ENCODE data around the gene DUSP9. TPM values are rescaled to one million over a fixed set of nuclear protein-coding genes. Genes with fewer than 3 reads are reported as not detected.

Gene DUSP9
- polyA plus RNA-seq, 1 donor from 2014 or later = 0.94 TPM

GRCh38 chrX:153643431-153644351, 3.3 kb upstream of the DUSP9 start:
- Histone ChIP-seq H3K9me2 (ENCODE audit: insufficient read depth, low read length) (no peaks in the 10 kb centered on the region), H3K79me2 (replicated peaks; ENCODE audit: insufficient read depth, low read length) (no peaks in the 10 kb centered on the region), H3K27ac (ENCODE audit: low read length) (no peak overlapping the region), H3K4me3 (ENCODE audit: low read length) (peak overlapping the region; percentile 68), H3K9me3 (ENCODE audit: low read length) (no peaks in the 10 kb centered on the region), H4K20me1 (ENCODE audit: insufficient read depth) (no peaks in the 10 kb centered on the region), H3K4me2 (ENCODE audit: low read length) (peak overlapping the region; percentile 51), H2AFZ (ENCODE audit: low read depth, low read length) (peak overlapping the region; percentile 27), H3K27me3 (ENCODE audit: insufficient read depth, low read depth, low read length) (peaks cover 56% of the 10 kb centered on the region), H3K36me3 (ENCODE audit: insufficient read depth, low read length) (no peaks in the 10 kb centered on the region), H3K9ac (ENCODE audit: low read length) (peak overlapping the region; percentile 56), H3F3A (ENCODE audit: insufficient read depth, low read length, poor library complexity, severe bottlenecking) (no peaks in the 10 kb centered on the region)
- TF ChIP-seq EZH2 (IDR thresholded peaks at IDR 0.05; ENCODE audit: borderline replicate concordance, insufficient read depth, low read length, poor library complexity, severe bottlenecking) (no peak), MXI1 (conservative IDR thresholded peaks at IDR 0.05; ENCODE audit: poor library complexity, severe bottlenecking) (peak; percentile 46), TAF1 (IDR thresholded peaks at IDR 0.05; ENCODE audit: low read depth) (no peak), CTCF (IDR thresholded peaks at IDR 0.05; ENCODE audit: poor library complexity, severe bottlenecking) (peak; percentile 55)

- TF ChIP-seq SMC3 (conservative IDR thresholded peaks at IDR 0.05; ENCODE audit: poor library complexity) (no peak), CTCF (IDR thresholded peaks at IDR 0.05; ENCODE audit: poor library complexity, severe bottlenecking) (peak; percentile 23)
- Histone ChIP-seq H4K20me1 (ENCODE audit: insufficient read depth) (no peaks in the 10 kb centered on the region), H2AFZ (ENCODE audit: low read depth, low read length) (no peak overlapping the region), H3K4me2 (ENCODE audit: low read length) (no peak overlapping the region), H3K9ac (ENCODE audit: low read length) (peak overlapping the region; percentile 23), H3K27me3 (ENCODE audit: insufficient read depth, low read depth, low read length) (peaks cover 59% of the 10 kb centered on the region), H3K9me2 (ENCODE audit: insufficient read depth, low read length) (no peaks in the 10 kb centered on the region), H3F3A (ENCODE audit: insufficient read depth, low read length, poor library complexity, severe bottlenecking) (no peaks in the 10 kb centered on the region), H3K79me2 (replicated peaks; ENCODE audit: insufficient read depth, low read length) (no peaks in the 10 kb centered on the region), H3K9me3 (ENCODE audit: low read length) (no peaks in the 10 kb centered on the region), H3K36me3 (ENCODE audit: insufficient read depth, low read length) (no peaks in the 10 kb centered on the region), H3K27ac (ENCODE audit: low read length) (no peak overlapping the region), H3K4me3 (ENCODE audit: low read length) (peak overlapping the region; percentile 60)
These were observed 2.5 kb upstream of the DUSP9 start for GRCh38 chrX:153644356-153645125.

- TF ChIP-seq POLR2AphosphoS5 (IDR thresholded peaks at IDR 0.05) = no peak
- TF ChIP-seq SMC3 (conservative IDR thresholded peaks at IDR 0.05; ENCODE audit: poor library complexity) = no peak
- no peak for TF ChIP-seq EP300 (conservative IDR thresholded peaks at IDR 0.05; ENCODE audit: poor library complexity, severe bottlenecking)
- no peak for TF ChIP-seq REST (IDR thresholded peaks at IDR 0.05; ENCODE audit: borderline replicate concordance)
- no peak for TF ChIP-seq RAD21 (conservative IDR thresholded peaks at IDR 0.05)
- Histone ChIP-seq H3K9ac (ENCODE audit: low read length) (no peak overlapping the region), H3K9me2 (ENCODE audit: insufficient read depth, low read length) (no peaks in the 10 kb centered on the region), H3K79me2 (replicated peaks; ENCODE audit: insufficient read depth, low read length) (no peaks in the 10 kb centered on the region), H3K4me3 (ENCODE audit: low read length) (no peak overlapping the region), H3F3A (ENCODE audit: insufficient read depth, low read length, poor library complexity, severe bottlenecking) (no peaks in the 10 kb centered on the region), H2AFZ (ENCODE audit: low read depth, low read length) (no peak overlapping the region), H3K9me3 (ENCODE audit: low read length) (no peaks in the 10 kb centered on the region), H3K36me3 (ENCODE audit: insufficient read depth, low read length) (no peaks in the 10 kb centered on the region), H3K27ac (ENCODE audit: low read length) (no peak overlapping the region), H3K27me3 (ENCODE audit: insufficient read depth, low read depth, low read length) (peaks cover 59% of the 10 kb centered on the region), H3K4me2 (ENCODE audit: low read length) (no peak overlapping the region), H4K20me1 (ENCODE audit: insufficient read depth) (no peaks in the 10 kb centered on the region)
These were observed 1.9 kb upstream of the DUSP9 start for GRCh38 chrX:153645151-153645550.

All from neural cell (in vitro differentiated cells).